Body of pancreas (tissue), 4 donors: ENCODE data around the gene NDUFS8. TPM values are rescaled to one million over a fixed set of nuclear protein-coding genes. Genes with fewer than 3 reads are reported as not detected.
"Not testable (repeated sequence)": the region's sequence is repeated elsewhere in the genome, so short reads cannot be mapped to it uniquely, and the experiment has no call there.

Experiments used
- ATAC-seq: fragments of 150-250 bp; one replicate; pipeline ENCODE4 v1.9.1; 2016
- DNase-seq, 4 donors: peaks; one replicate each; pipeline ENCODE4 v3.0.0-alpha.2; 2019
- H3K27ac ChIP-seq, 4 donors: fragments of 200-600 bp; sonication (generic); 1 replicate in 3 of 4; 2 replicates in 1 of 4; pipeline versions ENCODE4 v1.5.1 to v1.6.1; 2016 to 2019; ENCODE audit warnings: mild to moderate bottlenecking in 1 of 4, mixed read lengths in 1 of 4, moderate library complexity in 1 of 4
- H3K27me3 ChIP-seq, 2 donors: fragments of 200-600 bp; sonication (generic); one replicate each; pipeline ENCODE4 v1.6.0; 2016; ENCODE audit warnings: mild to moderate bottlenecking in 1 of 2
- H3K36me3 ChIP-seq, 2 donors: fragments of 200-600 bp; sonication (generic); replicated peaks in 1 of 2; 2 replicates each; pipeline ENCODE4 v1.5.1; 2016; ENCODE audit warnings: low read depth in 2 of 2; ENCODE audit not compliant: insufficient read depth in 1 of 2
- H3K4me1 ChIP-seq: fragments of 200-600 bp; sonication (generic); one replicate; pipeline ENCODE4 v1.6.0; 2016
- H3K4me3 ChIP-seq, 2 donors: fragments of 200-600 bp; sonication (generic); 1 replicate in 1 of 2; 2 replicates in 1 of 2; pipeline ENCODE4 v1.5.1; 2016 to 2019
- H3K9me3 ChIP-seq, 3 donors: fragments of 200-600 bp; sonication (generic); 1 replicate in 2 of 3; 2 replicates in 1 of 3; pipeline ENCODE4 v1.5.1; 2016
- CTCF ChIP-seq, 7 experiments: fragments of 450-650 bp in 4 of 7; fragments of 200-600 bp in 3 of 7; sonication (generic) in 3 of 7; IDR thresholded peaks; one replicate each; pipeline ENCODE4 v1.5.1; 2016 to 2019; ENCODE audit warnings: antibody characterized with exemption in 7 of 7
- POLR2A ChIP-seq, 3 donors: fragments of 450-650 bp; IDR thresholded peaks; one replicate each; pipeline ENCODE4 v1.6.1; 2016; ENCODE audit warnings: antibody characterized with exemption in 3 of 3, mild to moderate bottlenecking in 2 of 3
- WGBS, 2 donors: methylation state at CpG; one replicate each; pipeline ENCODE4 v1.1.5; 2017; 5-methylcytosine and 5-hydroxymethylcytosine counted together
- intact Hi-C: fragments of 100-400 bp; cut with DNase I; formaldehyde crosslinking; loops from one replicate; pipeline ENCODE4 v1.15.1; 2023
- total RNA-seq, 2 donors: library from RNA; depleted of rRNA; stranded (reverse); fragments of >200 nt; gene quantifications; one replicate each; pipeline ENCODE4 v1.1.0, GENCODE V29; 2016

The NDUFS8 gene
- total RNA-seq, 2 donors from 2014 or later = 108 to 109 TPM

GRCh38 chr11:67993821-67994220 lies 36.7 kb upstream of the NDUFS8 start:
- whole genome bisulfite sequencing, 2 donors = 16 to 40% methylated on average over 1 to 12 of the region's 12 CpGs
- peak; percentile 61 to 82 (median 70) for DNase-seq

GRCh38 chr11:67994387-67994786 lies 36.1 kb upstream of the NDUFS8 start:
- WGBS, 2 donors = 87% methylated on average over 5 of the region's 5 CpGs; no CpG with 5 or more reads in 1 of the 2 donors
- H3K27me3 ChIP-seq, H3K36me3 ChIP-seq, H3K4me3 ChIP-seq, intact Hi-C loops, DNase-seq, H3K9me3 ChIP-seq, H3K4me1 ChIP-seq, H3K27ac ChIP-seq, ATAC-seq: not testable (repeated sequence)

More at GRCh38 chr11:67993821-67994220, 36.7 kb upstream of the NDUFS8 start:
- H3K27ac ChIP-seq, H3K27me3 ChIP-seq, H3K4me3 ChIP-seq, H3K36me3 ChIP-seq, intact Hi-C loops, H3K9me3 ChIP-seq, H3K4me1 ChIP-seq, ATAC-seq: not testable (repeated sequence)
- TF ChIP-seq CTCF (IDR thresholded peaks at IDR 0.05) = peak; percentile 37 to 84 (median 73)

GRCh38 chr11:67995129-67995528 lies 35.4 kb upstream of the NDUFS8 start:
- DNase-seq, H3K9me3 ChIP-seq, H3K36me3 ChIP-seq, H3K4me3 ChIP-seq, H3K27ac ChIP-seq, H3K27me3 ChIP-seq, intact Hi-C loops, ATAC-seq, H3K4me1 ChIP-seq: not testable (repeated sequence)
- 88 to 100% methylated on average over 3 of the region's 3 CpGs for WGBS, 2 donors

GRCh38 chr11:67995579-67995978 lies 34.9 kb upstream of the NDUFS8 start:
- H3K9me3 ChIP-seq, ATAC-seq, H3K4me1 ChIP-seq, H3K4me3 ChIP-seq, H3K27ac ChIP-seq, DNase-seq, H3K27me3 ChIP-seq, intact Hi-C loops, H3K36me3 ChIP-seq: not testable (repeated sequence)
- 91% methylated on average over 8 of the region's 14 CpGs; no CpG with 5 or more reads in 1 of the 2 donors for WGBS, 2 donors

- Histone ChIP-seq H3K9me3 (no peaks in the 10 kb centered on the region), H3K4me3 (no peak overlapping the region), H3K27ac (no peak overlapping the region), H3K4me1 (peaks cover 9% of the 10 kb centered on the region), H3K36me3 (no peaks in the 10 kb centered on the region), H3K27me3 (no peaks in the 10 kb centered on the region)
- DNase-seq (no peak), ATAC-seq (no peak)
- intact Hi-C loops = no loop called here
- 85 to 90% methylated on average over 6 to 10 of the region's 13 CpGs for WGBS, 2 donors
- no peak for TF ChIP-seq CTCF (IDR thresholded peaks at IDR 0.05)
- TF ChIP-seq POLR2A (IDR thresholded peaks at IDR 0.05) = no peak
Measured at GRCh38 chr11:67996051-67996450, 34.4 kb upstream of the NDUFS8 start.

- intact Hi-C loops = no loop called here
- peak; percentile 82 for ATAC-seq
- Histone ChIP-seq H3K27ac (no peak overlapping the region), H3K4me1 (peaks cover 9% of the 10 kb centered on the region), H3K9me3 (no peaks in the 10 kb centered on the region), H3K4me3 (no peak overlapping the region), H3K36me3 (no peaks in the 10 kb centered on the region), H3K27me3 (no peaks in the 10 kb centered on the region)
- 69 to 73% methylated on average over 35 to 41 of the region's 41 CpGs for WGBS, 2 donors
- peak; percentile 66 to 76 (median 72) for DNase-seq
- no peak for TF ChIP-seq CTCF (IDR thresholded peaks at IDR 0.05)
- TF ChIP-seq POLR2A (IDR thresholded peaks at IDR 0.05) = no peak
Measured at GRCh38 chr11:67996622-67997474, 33.6 kb upstream of the NDUFS8 start.
